Measurements from ENCODE around the gene MCF2L2.

- TF ChIP-seq CTCF (IDR thresholded peaks at IDR 0.05) (no peak), POLR2A (IDR thresholded peaks at IDR 0.05) (no peak)
These were observed 229.5 kb downstream of the MCF2L2 start for GRCh38 chr3:183198939-183199338.
